ENCODE results near the gene RAB44.

The RAB44 gene

DNA sequence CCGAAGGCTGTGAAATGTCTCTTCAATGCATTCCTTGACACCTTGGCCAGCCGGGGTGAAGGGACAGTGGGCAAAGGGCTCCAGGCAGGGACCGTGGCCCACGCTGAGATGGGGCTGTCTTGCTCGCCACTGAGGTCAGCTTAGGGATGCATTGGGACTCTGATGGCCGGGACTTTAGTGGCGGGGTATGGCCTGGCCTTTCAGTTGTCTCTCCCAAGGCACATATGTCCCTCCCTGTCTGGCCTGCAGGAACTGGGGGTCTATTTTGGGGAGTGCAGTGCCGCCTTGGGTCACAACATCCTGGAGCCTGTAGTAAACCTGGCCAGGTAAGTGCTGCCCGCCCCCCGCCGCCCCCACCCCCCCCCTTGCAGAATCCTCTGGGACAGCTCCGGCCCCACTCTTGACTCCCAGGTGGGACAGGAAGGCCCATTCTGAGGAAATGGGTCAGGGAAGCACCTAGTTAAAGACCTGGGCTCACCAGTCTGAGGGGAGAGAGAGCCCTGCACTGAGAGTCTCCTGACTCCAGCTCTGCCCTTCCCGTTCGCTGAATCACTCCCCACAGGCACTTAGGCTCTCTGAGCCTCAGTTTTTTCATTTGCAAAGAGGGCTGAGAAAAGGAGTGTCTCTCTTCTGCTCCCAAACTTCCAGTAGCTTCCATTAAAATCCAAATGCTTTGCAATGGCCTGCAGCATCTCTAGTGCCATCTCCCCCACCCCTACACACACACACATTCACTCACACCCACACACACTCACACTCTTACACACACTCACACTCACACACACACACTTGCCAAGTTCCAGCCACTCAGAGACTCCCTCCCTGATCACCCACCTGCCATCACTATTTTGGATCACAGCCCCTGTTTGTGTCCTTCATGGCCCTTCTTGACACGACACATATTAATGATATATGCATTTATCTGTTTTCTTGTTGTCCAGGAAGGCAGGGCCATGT, 33.1 kb downstream of the RAB44 start:
- no peak overlapping the region for H3K4me2 ChIP-seq (ENCODE audit: low read length)
- no peak overlapping the region for H3K27ac ChIP-seq
- no peak overlapping the region for H3K9ac ChIP-seq
- no peaks in the 10 kb centered on the region for H3K9me3 ChIP-seq (ENCODE audit: control insufficient read depth, low read length)
- no peaks in the 10 kb centered on the region for H3K27me3 ChIP-seq (ENCODE audit: control insufficient read depth, insufficient read depth, low read length)
- H3K36me3 ChIP-seq (ENCODE audit: control insufficient read depth, insufficient read depth, low read length), result no peaks in the 10 kb centered on the region
- no peak overlapping the region for H2AFZ ChIP-seq
- H3K4me1 ChIP-seq, result peaks cover 6% of the 10 kb centered on the region
- no peak overlapping the region for H3K4me3 ChIP-seq (ENCODE audit: low read depth, low read length)
- TF ChIP-seq, protein P1, sequence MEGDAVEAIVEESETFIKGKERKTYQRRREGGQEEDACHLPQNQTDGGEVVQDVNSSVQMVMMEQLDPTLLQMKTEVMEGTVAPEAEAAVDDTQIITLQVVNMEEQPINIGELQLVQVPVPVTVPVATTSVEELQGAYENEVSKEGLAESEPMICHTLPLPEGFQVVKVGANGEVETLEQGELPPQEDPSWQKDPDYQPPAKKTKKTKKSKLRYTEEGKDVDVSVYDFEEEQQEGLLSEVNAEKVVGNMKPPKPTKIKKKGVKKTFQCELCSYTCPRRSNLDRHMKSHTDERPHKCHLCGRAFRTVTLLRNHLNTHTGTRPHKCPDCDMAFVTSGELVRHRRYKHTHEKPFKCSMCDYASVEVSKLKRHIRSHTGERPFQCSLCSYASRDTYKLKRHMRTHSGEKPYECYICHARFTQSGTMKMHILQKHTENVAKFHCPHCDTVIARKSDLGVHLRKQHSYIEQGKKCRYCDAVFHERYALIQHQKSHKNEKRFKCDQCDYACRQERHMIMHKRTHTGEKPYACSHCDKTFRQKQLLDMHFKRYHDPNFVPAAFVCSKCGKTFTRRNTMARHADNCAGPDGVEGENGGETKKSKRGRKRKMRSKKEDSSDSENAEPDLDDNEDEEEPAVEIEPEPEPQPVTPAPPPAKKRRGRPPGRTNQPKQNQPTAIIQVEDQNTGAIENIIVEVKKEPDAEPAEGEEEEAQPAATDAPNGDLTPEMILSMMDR (IDR thresholded peaks at IDR 0.05), result no peak
- H3K79me2 ChIP-seq, result no peaks in the 10 kb centered on the region

DNA sequence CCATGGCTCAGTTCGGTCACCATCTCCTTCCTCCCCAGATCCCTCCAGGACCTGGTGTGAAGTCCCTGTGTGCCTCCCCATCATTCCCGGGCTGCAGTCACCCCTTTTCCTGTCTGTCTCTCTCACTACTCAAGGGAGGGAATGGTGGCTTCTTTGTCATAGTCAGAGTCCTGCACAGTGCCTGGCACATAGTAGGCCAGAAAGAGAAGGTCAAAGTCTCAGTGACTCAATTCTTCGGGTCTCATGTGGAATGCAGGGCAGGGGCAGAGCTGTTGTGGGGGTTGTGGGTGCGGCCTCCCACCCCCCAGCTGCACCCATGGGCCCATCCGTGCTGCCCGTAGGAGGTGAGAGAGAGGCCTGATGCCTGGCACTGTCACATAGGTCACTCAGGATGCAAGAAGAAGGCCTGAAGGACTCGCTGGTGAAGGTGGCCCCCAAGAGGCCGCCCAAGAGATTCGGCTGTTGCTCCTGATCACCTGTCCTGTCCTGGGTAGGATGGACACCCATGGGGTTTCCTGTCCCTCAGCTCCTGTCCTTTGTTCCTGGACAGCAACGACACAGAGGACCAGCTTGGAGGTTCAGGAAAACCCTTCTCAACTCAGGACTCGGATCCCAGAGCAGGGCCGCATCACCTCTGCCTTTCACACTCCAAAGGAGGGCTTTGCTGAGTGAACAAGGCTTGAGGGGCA, 34.1 kb downstream of the RAB44 start:
- Histone ChIP-seq H3K27me3 (ENCODE audit: control insufficient read depth, insufficient read depth, low read length) (no peaks in the 10 kb centered on the region), H2AFZ (no peak overlapping the region), H3K9me3 (ENCODE audit: control insufficient read depth, low read length) (no peaks in the 10 kb centered on the region), H3K27ac (no peak overlapping the region), H3K4me3 (ENCODE audit: low read depth, low read length) (no peak overlapping the region), H3K4me2 (ENCODE audit: low read length) (no peak overlapping the region), H3K36me3 (ENCODE audit: control insufficient read depth, insufficient read depth, low read length) (no peaks in the 10 kb centered on the region), H3K79me2 (no peaks in the 10 kb centered on the region), H3K9ac (no peak overlapping the region), H3K4me1 (peaks cover 6% of the 10 kb centered on the region)
- TF ChIP-seq, protein P1 (IDR thresholded peaks at IDR 0.05), result no peak

DNA sequence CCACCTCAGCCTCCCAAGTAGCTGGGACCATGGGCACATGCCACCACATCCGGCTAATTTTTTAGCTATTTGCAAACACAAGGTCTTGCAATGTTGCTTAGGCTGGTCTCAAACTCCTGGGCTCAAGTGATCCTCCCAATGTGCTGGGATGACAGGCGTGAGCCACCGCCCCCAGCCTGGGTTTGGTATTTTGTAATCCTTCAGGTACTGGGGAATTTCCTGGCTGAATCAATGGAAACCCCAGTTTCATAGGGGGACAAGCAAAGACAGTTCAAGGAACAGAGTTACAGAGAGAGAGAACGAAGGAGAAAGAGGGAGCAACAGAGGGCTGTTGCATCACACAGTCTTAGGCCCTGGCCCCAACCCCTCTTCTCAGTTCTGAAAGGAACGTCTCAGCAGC, 35.7 kb downstream of the RAB44 start:
- Histone ChIP-seq H3K9me3 (ENCODE audit: control insufficient read depth, low read length) (no peaks in the 10 kb centered on the region), H3K4me1 (peaks cover 6% of the 10 kb centered on the region), H3K4me2 (ENCODE audit: low read length) (no peak overlapping the region), H3K27ac (no peak overlapping the region), H3K36me3 (ENCODE audit: control insufficient read depth, insufficient read depth, low read length) (no peaks in the 10 kb centered on the region), H3K27me3 (ENCODE audit: control insufficient read depth, insufficient read depth, low read length) (no peaks in the 10 kb centered on the region), H2AFZ (no peak overlapping the region), H3K9ac (no peak overlapping the region), H3K4me3 (ENCODE audit: low read depth, low read length) (no peak overlapping the region), H3K79me2 (no peaks in the 10 kb centered on the region)
- TF ChIP-seq, protein P1 (IDR thresholded peaks at IDR 0.05), result no peak

DNA sequence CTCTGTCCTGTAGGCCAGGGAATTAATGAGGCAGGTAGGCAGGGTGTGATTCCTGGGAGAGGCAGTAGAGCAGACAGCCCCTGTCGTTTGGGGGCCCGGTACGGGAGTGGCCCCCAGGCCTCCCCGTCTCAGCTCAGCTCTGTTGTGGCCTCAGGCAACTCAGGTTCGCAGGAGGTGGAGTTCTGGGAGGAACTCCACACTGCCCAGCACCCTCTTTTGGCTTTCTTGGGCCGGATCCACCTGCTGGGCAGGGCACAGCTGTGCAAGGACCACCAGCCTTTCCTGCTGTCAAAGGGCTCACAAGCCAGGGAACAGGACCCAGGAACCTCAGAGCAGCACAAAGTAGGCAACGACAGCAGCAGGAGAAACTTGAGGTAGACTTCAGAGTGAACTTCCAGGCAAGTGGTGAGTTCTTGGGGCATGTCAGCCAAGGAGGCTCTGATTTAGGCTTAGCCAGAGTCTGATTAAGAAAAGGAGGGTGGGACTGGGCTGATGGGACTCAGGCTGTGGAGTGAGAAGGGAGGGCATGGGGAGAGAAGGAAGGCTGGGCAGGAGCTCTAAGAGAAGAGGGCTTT, 36.9 kb downstream of the RAB44 start:
- Histone ChIP-seq H3K27me3 (ENCODE audit: control insufficient read depth, insufficient read depth, low read length) (no peaks in the 10 kb centered on the region), H3K4me3 (ENCODE audit: low read depth, low read length) (no peak overlapping the region), H3K4me2 (ENCODE audit: low read length) (no peak overlapping the region), H3K9ac (no peak overlapping the region), H3K36me3 (ENCODE audit: control insufficient read depth, insufficient read depth, low read length) (no peaks in the 10 kb centered on the region), H3K4me1 (peaks cover 6% of the 10 kb centered on the region), H2AFZ (no peak overlapping the region), H3K27ac (peak overlapping the region; percentile 82), H3K9me3 (ENCODE audit: control insufficient read depth, low read length) (no peaks in the 10 kb centered on the region), H3K79me2 (no peaks in the 10 kb centered on the region)
- TF ChIP-seq, protein P1 (IDR thresholded peaks at IDR 0.05), result no peak

Data from parathyroid adenoma (tissue), 2 donors.